ENCODE data around the gene PC. TPM values are rescaled to one million over a fixed set of nuclear protein-coding genes. Genes with fewer than 3 reads are reported as not detected.

The PC gene
- total and polyA plus RNA-seq, 2 experiments from 2014 or later = 47.4 to 78.1 TPM

DNA sequence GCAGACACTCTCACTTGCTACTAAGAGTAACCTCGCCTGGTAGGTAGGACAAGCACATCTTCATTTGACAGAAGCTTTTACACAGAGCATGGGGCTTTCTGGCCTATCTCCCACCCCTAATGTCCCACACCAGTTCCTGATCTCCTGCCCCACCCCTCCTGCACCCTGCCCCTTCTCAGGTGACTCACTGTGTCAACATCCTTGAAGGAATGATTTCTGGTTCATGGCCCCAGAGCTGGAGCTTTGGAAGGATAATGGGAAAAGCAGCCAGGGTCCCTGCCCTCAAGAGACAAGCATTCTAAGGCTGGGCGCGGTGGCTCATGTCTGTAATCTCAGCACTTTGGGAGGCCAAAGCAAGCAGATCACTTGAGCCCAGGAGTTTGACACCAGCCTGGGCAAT, 54.1 kb downstream of the PC start:
- no peaks in the 10 kb centered on the region for H3K9me2 ChIP-seq (replicated peaks; ENCODE audit: insufficient read depth)
- peaks cover 11% of the 10 kb centered on the region for H3K79me2 ChIP-seq
- 92% methylated on average over 3 of the region's 3 CpGs for WGBS (ENCODE audit: low lambda C conversion rate, missing lambda C conversion rate)
- no peaks in the 10 kb centered on the region for H4K20me1 ChIP-seq (ENCODE audit: insufficient read depth, poor library complexity, severe bottlenecking)
- no peak for TF ChIP-seq CTCF (IDR thresholded peaks at IDR 0.05; ENCODE audit: poor library complexity)
- no peak for TF ChIP-seq EZH2phosphoT487 (IDR thresholded peaks at IDR 0.05; ENCODE audit: low read depth, severe bottlenecking, unreplicated experiment)
- no peak for TF ChIP-seq EZH2 (IDR thresholded peaks at IDR 0.05; ENCODE audit: borderline replicate concordance)
- no peaks in the 10 kb centered on the region for H3K36me3 ChIP-seq (replicated peaks; ENCODE audit: insufficient read depth, low read depth)
- DNase-seq (ENCODE audit: low spot score) = peak; percentile 59
- no peak overlapping the region for H3K4me3 ChIP-seq
- no peaks in the 10 kb centered on the region for H3K27me3 ChIP-seq
- H3K4me2 ChIP-seq = no peak overlapping the region
- no peaks in the 10 kb centered on the region for H3K9me3 ChIP-seq (ENCODE audit: low read depth)
- H3K4me1 ChIP-seq (ENCODE audit: insufficient read depth) = peaks cover 22% of the 10 kb centered on the region
- peak overlapping the region; percentile 86 for H3K27ac ChIP-seq
- no peak overlapping the region for H2AFZ ChIP-seq

GRCh38 chr11:66902486-66903177, 55.6 kb downstream of the PC start:
- Histone ChIP-seq H3K9me3 (ENCODE audit: low read depth) (no peaks in the 10 kb centered on the region), H3K36me3 (replicated peaks; ENCODE audit: insufficient read depth, low read depth) (no peaks in the 10 kb centered on the region), H3K4me3 (no peak overlapping the region), H2AFZ (no peak overlapping the region), H4K20me1 (ENCODE audit: insufficient read depth, poor library complexity, severe bottlenecking) (no peaks in the 10 kb centered on the region), H3K4me2 (no peak overlapping the region), H3K27me3 (no peaks in the 10 kb centered on the region), H3K4me1 (ENCODE audit: insufficient read depth) (peaks cover 18% of the 10 kb centered on the region), H3K27ac (peak overlapping the region; percentile 81), H3K9me2 (replicated peaks; ENCODE audit: insufficient read depth) (no peaks in the 10 kb centered on the region), H3K79me2 (peaks cover 11% of the 10 kb centered on the region)
- 80% methylated on average over 15 of the region's 15 CpGs for WGBS (ENCODE audit: low lambda C conversion rate, missing lambda C conversion rate)
- DNase-seq (ENCODE audit: low spot score) = no peak
- no peak for TF ChIP-seq EZH2phosphoT487 (IDR thresholded peaks at IDR 0.05; ENCODE audit: low read depth, severe bottlenecking, unreplicated experiment)
- TF ChIP-seq CTCF (IDR thresholded peaks at IDR 0.05; ENCODE audit: poor library complexity) = no peak
- TF ChIP-seq EZH2 (IDR thresholded peaks at IDR 0.05; ENCODE audit: borderline replicate concordance) = no peak

- Histone ChIP-seq H3K9me2 (replicated peaks; ENCODE audit: insufficient read depth) (no peaks in the 10 kb centered on the region), H3K4me2 (no peak overlapping the region), H3K4me3 (no peak overlapping the region), H3K27ac (peak overlapping the region; percentile 81), H3K79me2 (peaks cover 11% of the 10 kb centered on the region), H4K20me1 (ENCODE audit: insufficient read depth, poor library complexity, severe bottlenecking) (no peaks in the 10 kb centered on the region), H3K36me3 (replicated peaks; ENCODE audit: insufficient read depth, low read depth) (no peaks in the 10 kb centered on the region), H3K9me3 (ENCODE audit: low read depth) (no peaks in the 10 kb centered on the region), H3K4me1 (ENCODE audit: insufficient read depth) (peaks cover 14% of the 10 kb centered on the region), H3K27me3 (no peaks in the 10 kb centered on the region), H2AFZ (no peak overlapping the region)
- 69% methylated on average over 7 of the region's 7 CpGs for WGBS (ENCODE audit: low lambda C conversion rate, missing lambda C conversion rate)
- peak; percentile 57 for DNase-seq (ENCODE audit: low spot score)
- TF ChIP-seq CTCF (IDR thresholded peaks at IDR 0.05; ENCODE audit: poor library complexity) = no peak
- no peak for TF ChIP-seq EZH2phosphoT487 (IDR thresholded peaks at IDR 0.05; ENCODE audit: low read depth, severe bottlenecking, unreplicated experiment)
- TF ChIP-seq EZH2 (IDR thresholded peaks at IDR 0.05; ENCODE audit: borderline replicate concordance) = no peak
Observed at GRCh38 chr11:66901964-66902390, 56.2 kb downstream of the PC start.

All from hepatocyte (in vitro differentiated cells).